Smooth muscle cell (in vitro differentiated cells): ENCODE measurements around the gene SEC14L6. TPM values are rescaled to one million over a fixed set of nuclear protein-coding genes. Genes with fewer than 3 reads are reported as not detected.

Experiments used
- DNase-seq: peaks from one replicate; lab custom pipeline; 2025; ENCODE audit not compliant: unreplicated experiment; lab: John Stamatoyannopoulos, UW
- H2AFZ ChIP-seq: fragments of 200-600 bp; sonication (generic); 2 replicates; pipeline ENCODE4 v1.6.0; 2016; ENCODE audit warnings: antibody characterized with exemption, low read depth, mild to moderate bottlenecking
- H3F3A ChIP-seq: fragments of 200-600 bp; sonication (generic); 2 replicates; pipeline ENCODE4 v1.6.0; 2017; ENCODE audit warnings: antibody characterized with exemption, low read depth
- H3K27ac ChIP-seq: fragments of 200-600 bp; sonication (generic); 2 replicates; pipeline ENCODE4 v1.5.1; 2016; ENCODE audit warnings: low read depth, mild to moderate bottlenecking
- H3K27me3 ChIP-seq: fragments of 200-600 bp; sonication (generic); 2 replicates; pipeline ENCODE4 v1.6.1; 2016; ENCODE audit warnings: low read depth, mild to moderate bottlenecking
- H3K36me3 ChIP-seq: fragments of 200-600 bp; sonication (generic); 2 replicates; pipeline ENCODE4 v1.5.1; 2016; ENCODE audit warnings: low read depth
- H3K4me1 ChIP-seq: fragments of 200-600 bp; sonication (generic); 2 replicates; pipeline ENCODE4 v1.5.1; 2016; ENCODE audit warnings: low read depth
- H3K4me2 ChIP-seq: fragments of 200-600 bp; sonication (generic); 2 replicates; pipeline ENCODE4 v1.6.0; 2016; ENCODE audit warnings: mild to moderate bottlenecking
- H3K4me3 ChIP-seq: fragments of 200-600 bp; sonication (generic); 2 replicates; pipeline ENCODE4 v1.5.1; 2016; ENCODE audit warnings: mild to moderate bottlenecking
- H3K79me2 ChIP-seq: fragments of 200-600 bp; sonication (generic); 2 replicates; pipeline ENCODE4 v1.6.0; 2016; ENCODE audit warnings: low read depth, mild to moderate bottlenecking
- H3K9ac ChIP-seq: fragments of 200-600 bp; sonication (generic); 2 replicates; pipeline ENCODE4 v1.6.0; 2016; ENCODE audit warnings: low read depth
- H3K9me3 ChIP-seq: fragments of 200-600 bp; sonication (generic); replicated peaks from 2 replicates; pipeline ENCODE4 v1.5.1; 2016; ENCODE audit warnings: low read depth
- H4K20me1 ChIP-seq: fragments of 200-600 bp; sonication (generic); 2 replicates; pipeline ENCODE4 v1.6.0; 2016; ENCODE audit warnings: low read depth
- CTCF ChIP-seq: fragments of 200-600 bp; sonication (generic); IDR thresholded peaks from 2 replicates; pipeline ENCODE4 v1.5.1; 2017; ENCODE audit warnings: borderline replicate concordance, mild to moderate bottlenecking, antibody characterized with exemption; ENCODE audit not compliant: insufficient read depth, poor library complexity, severe bottlenecking
- WGBS: methylation state at CpG from one replicate; pipeline ENCODE4 v1.1.7; 2016; ENCODE audit warnings: low lambda C conversion rate; 5-methylcytosine and 5-hydroxymethylcytosine counted together
- polyA plus RNA-seq: library from polyadenylated mRNA; unstranded; fragments of >200 nt; fragmentation: Nextera tagmentation; extraction: Ambion mirVana; gene quantifications from 2 replicates; pipeline ENCODE4 v1.2.1, GENCODE V29; 2016
- total RNA-seq: library from RNA; depleted of rRNA; stranded (reverse); fragments of >200 nt; gene quantifications from 2 replicates; pipeline ENCODE4 v1.2.3, GENCODE V29; 2014

SEC14L6 gene
- total and polyA plus RNA-seq, 2 experiments from 2014 or later: 0.09 TPM; not detected in 1

- H3K4me1 ChIP-seq: no peaks in the 10 kb centered on the region
- no peaks in the 10 kb centered on the region for H4K20me1 ChIP-seq
- no peak for TF ChIP-seq CTCF
- H3K4me3 ChIP-seq: no peak overlapping the region
- no peaks in the 10 kb centered on the region for H3F3A ChIP-seq
- DNase-seq: no peak
- 89% methylated on average over 7 of the region's 7 CpGs for WGBS
- no peak overlapping the region for H3K9ac ChIP-seq
- H3K27me3 ChIP-seq: peaks cover 6% of the 10 kb centered on the region
- no peaks in the 10 kb centered on the region for H3K79me2 ChIP-seq
- H2AFZ ChIP-seq: no peak overlapping the region
- H3K9me3 ChIP-seq: no peaks in the 10 kb centered on the region
- no peak overlapping the region for H3K4me2 ChIP-seq
- no peak overlapping the region for H3K27ac ChIP-seq
- H3K36me3 ChIP-seq: no peaks in the 10 kb centered on the region
Observed at GRCh38 chr22:30519842-30520425, 26.6 kb downstream of the SEC14L6 start.

- no peak overlapping the region for H3K9ac ChIP-seq
- H3K4me1 ChIP-seq: no peaks in the 10 kb centered on the region
- H3K36me3 ChIP-seq: no peaks in the 10 kb centered on the region
- H3K27ac ChIP-seq: no peak overlapping the region
- no peak for DNase-seq
- H3K27me3 ChIP-seq: peaks cover 4% of the 10 kb centered on the region
- no peak for TF ChIP-seq CTCF
- H2AFZ ChIP-seq: no peak overlapping the region
- H4K20me1 ChIP-seq: no peaks in the 10 kb centered on the region
- no peaks in the 10 kb centered on the region for H3K79me2 ChIP-seq
- H3K4me3 ChIP-seq: no peak overlapping the region
- 94% methylated on average over 5 of the region's 5 CpGs for WGBS
- H3F3A ChIP-seq: no peaks in the 10 kb centered on the region
- no peaks in the 10 kb centered on the region for H3K9me3 ChIP-seq
- H3K4me2 ChIP-seq: no peak overlapping the region
Observed at GRCh38 chr22:30516731-30517130, 29.8 kb downstream of the SEC14L6 start.

GRCh38 chr22:30516273-30516672 is 30.3 kb downstream of the SEC14L6 start:
- no peaks in the 10 kb centered on the region for H4K20me1 ChIP-seq
- no peaks in the 10 kb centered on the region for H3K36me3 ChIP-seq
- 89% methylated on average over 6 of the region's 6 CpGs for WGBS
- no peak overlapping the region for H3K4me3 ChIP-seq
- H3K9me3 ChIP-seq: no peaks in the 10 kb centered on the region
- no peak overlapping the region for H2AFZ ChIP-seq
- no peak for TF ChIP-seq CTCF
- no peak overlapping the region for H3K27ac ChIP-seq
- H3K27me3 ChIP-seq: no peaks in the 10 kb centered on the region
- no peak overlapping the region for H3K9ac ChIP-seq
- no peaks in the 10 kb centered on the region for H3K79me2 ChIP-seq
- DNase-seq: no peak
- no peak overlapping the region for H3K4me2 ChIP-seq
- no peaks in the 10 kb centered on the region for H3K4me1 ChIP-seq
- H3F3A ChIP-seq: no peaks in the 10 kb centered on the region

GRCh38 chr22:30514252-30514651 is 32.3 kb downstream of the SEC14L6 start:
- Histone ChIP-seq H3K9me3 (no peaks in the 10 kb centered on the region), H4K20me1 (no peaks in the 10 kb centered on the region), H3K79me2 (no peaks in the 10 kb centered on the region), H3K27ac (no peak overlapping the region), H3K9ac (no peak overlapping the region), H3F3A (no peaks in the 10 kb centered on the region), H3K4me3 (no peak overlapping the region), H3K27me3 (no peaks in the 10 kb centered on the region), H2AFZ (no peak overlapping the region), H3K4me2 (no peak overlapping the region), H3K36me3 (no peaks in the 10 kb centered on the region), H3K4me1 (no peaks in the 10 kb centered on the region)
- 90% methylated on average over 4 of the region's 4 CpGs for WGBS
- TF ChIP-seq CTCF: no peak
- no peak for DNase-seq
